Measurements from ENCODE around the gene CCDC71. TPM values are rescaled to one million over a fixed set of nuclear protein-coding genes. Genes with fewer than 3 reads are reported as not detected.

Gene CCDC71
- total and polyA plus RNA-seq, 5 experiments from 2014 or later, result 1.6 to 44.7 (median 2.0) TPM

DNA sequence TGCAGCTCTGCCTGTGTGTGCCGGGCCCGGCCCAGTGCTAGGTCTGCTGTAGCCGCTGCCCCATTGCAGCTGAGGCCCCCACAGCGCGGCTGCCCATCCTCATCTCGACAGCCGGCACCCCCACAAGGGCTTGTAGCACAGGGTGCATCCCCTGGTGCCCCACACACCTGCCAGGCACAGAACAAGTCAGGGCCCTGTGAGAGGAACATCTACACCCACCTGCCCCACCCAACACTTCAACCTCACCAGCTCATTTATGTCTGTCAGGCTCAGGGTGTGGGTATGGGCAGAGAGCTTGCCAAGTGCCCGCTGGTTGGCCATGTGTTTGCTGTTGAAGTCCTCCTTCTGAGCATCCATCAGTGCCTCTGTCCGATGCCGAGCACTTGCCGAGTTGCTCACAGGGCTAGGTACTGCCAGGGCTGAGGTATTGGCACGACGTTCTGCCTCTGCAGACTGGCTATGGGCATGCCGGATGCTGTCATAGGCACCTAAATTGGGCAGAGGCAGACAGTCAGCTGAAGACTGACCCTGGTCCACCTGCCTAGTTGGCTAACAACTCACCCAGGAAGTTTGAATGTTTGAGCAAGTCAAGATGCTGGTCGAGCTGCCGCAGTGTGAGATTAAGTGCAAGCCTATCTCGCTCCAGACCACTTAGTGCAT lies 43.1 kb downstream of the CCDC71 start:
- POLR2A ChIA-PET, result interaction anchor here (5.0 kb wide), 1 partner anchor 29 kb away, joined by 85 read pairs; the partner anchor contains the start of gene QRICH1
- peak overlapping the region in 6 of 10 donors; percentile 27 to 95 (median 80) for H3K27ac Mint-ChIP-seq
- peaks cover 0 to 12% (median 0%) of the 10 kb centered on the region in 3 donors for H3K36me3 Mint-ChIP-seq
- no peaks in the 10 kb centered on the region for H3K9me3 Mint-ChIP-seq
- no peaks in the 10 kb centered on the region for H3K27me3 Mint-ChIP-seq
- peaks cover 6 to 28% (median 26%) of the 10 kb centered on the region in 4 donors for H3K4me1 Mint-ChIP-seq
- no peak for DNase-seq
- ATAC-seq, result no peak
- H3K4me3 Mint-ChIP-seq, result no peak overlapping the region

DNA sequence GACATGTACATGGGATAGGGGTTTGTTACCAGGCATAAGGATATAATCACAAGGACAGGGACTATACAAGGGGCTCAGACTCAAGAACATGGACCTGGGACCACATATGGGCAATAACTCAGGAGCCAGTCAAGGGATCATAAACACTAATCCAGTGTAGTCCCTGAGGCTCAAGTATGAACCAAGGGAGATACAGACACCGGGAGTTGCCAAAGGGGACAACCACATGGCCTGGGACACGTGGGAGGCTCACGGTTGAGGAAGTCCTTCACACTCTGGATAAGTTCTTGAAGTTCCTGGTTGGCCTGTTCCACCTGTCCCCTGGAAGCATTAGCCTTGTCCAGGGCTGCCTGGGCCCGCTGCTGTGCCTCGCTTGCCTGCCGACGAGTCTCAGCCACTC lies 43.7 kb downstream of the CCDC71 start:
- Mint-ChIP-seq H3K27me3 (no peaks in the 10 kb centered on the region), H3K9me3 (no peaks in the 10 kb centered on the region), H3K36me3 (peaks cover 0 to 18% (median 0%) of the 10 kb centered on the region in 3 donors), H3K4me1 (peaks cover 6 to 28% (median 28%) of the 10 kb centered on the region in 4 donors), H3K4me3 (peak overlapping the region in 3 of 10 donors; percentile 21 to 89 (median 47)), H3K27ac (peak overlapping the region; percentile 50 to 96 (median 94))
- DNase-seq (no peak), ATAC-seq (no peak)
- POLR2A ChIA-PET, result interaction anchor here (1.6 to 5.0 kb wide), 6 partner anchors 8 to 115 kb away, joined by 4 to 85 read pairs (median 13); partner anchors contain the start of genes CCDC71, LAMB2, QRICH1 and WDR6

DNA sequence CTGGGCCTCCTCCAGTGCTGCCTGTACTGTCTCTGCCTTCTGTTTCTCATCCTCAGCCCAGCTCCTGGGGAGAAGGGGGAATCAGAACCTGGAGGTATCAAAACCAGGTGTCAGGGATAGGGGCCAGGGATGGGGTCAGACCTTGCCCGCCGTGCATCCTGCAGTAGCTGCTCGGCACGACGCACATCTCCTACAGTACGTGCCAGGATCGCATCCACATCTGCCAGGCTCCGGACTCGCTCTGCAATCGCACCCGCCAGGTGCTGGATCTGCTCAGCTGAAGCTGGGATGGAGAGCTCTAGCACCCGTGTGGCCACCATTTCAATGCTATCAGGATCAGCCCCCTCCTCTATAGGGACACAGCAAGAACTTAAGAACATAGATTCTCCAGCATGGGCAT lies 44.1 kb downstream of the CCDC71 start:
- Mint-ChIP-seq H3K36me3 (peaks cover 0 to 21% (median 0%) of the 10 kb centered on the region in 3 donors), H3K4me3 (peak overlapping the region; percentile 47 to 89 (median 69)), H3K27me3 (no peaks in the 10 kb centered on the region), H3K9me3 (no peaks in the 10 kb centered on the region), H3K27ac (peak overlapping the region; percentile 88 to 96 (median 94)), H3K4me1 (peaks cover 6 to 28% (median 28%) of the 10 kb centered on the region in 4 donors)
- DNase-seq (no peak), ATAC-seq (no peak)
- POLR2A ChIA-PET, result interaction anchor here (0.6 to 5.0 kb wide), 9 partner anchors 8 to 356 kb away, joined by 3 to 85 read pairs (median 9); partner anchors contain the start of genes CCDC71, LAMB2, QRICH1 and WDR6

DNA sequence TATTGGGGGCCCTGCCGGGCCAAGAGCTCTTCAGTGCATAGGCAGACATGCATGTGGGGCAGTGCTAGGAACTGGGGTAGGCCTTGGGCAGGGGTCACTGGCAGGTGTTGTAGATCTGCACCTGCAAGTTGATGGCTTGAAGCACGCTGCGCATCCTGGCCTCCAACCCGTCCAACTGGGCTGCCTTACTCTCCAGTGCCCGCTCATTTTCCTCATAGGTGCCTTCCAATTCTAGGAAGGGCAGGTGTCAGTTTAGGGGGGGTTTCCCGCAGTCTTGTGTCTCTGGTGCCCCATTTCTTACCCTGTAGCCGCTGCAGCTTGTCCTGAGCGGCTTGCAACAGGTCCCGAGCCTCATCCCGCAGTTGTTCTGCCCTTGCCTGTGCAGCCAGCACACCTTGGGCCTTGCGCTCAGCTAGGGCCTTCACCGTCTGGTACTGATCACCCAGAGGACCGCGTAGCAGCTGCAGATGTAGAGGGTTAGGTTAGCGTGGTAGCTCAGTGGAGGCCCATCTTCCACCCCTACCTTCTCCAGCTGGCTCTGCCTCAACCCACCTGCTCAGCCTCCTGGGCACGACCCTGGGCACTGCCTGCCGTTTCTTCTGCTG lies 44.9 kb downstream of the CCDC71 start:
- DNase-seq (no peak), ATAC-seq (no peak)
- Mint-ChIP-seq H3K4me1 (peaks cover 6 to 33% (median 29%) of the 10 kb centered on the region in 4 donors), H3K27me3 (no peaks in the 10 kb centered on the region), H3K27ac (peak overlapping the region; percentile 88 to 96 (median 94)), H3K4me3 (peak overlapping the region; percentile 76 to 92 (median 87)), H3K9me3 (no peaks in the 10 kb centered on the region), H3K36me3 (peaks cover 0 to 26% (median 5%) of the 10 kb centered on the region in 3 donors)
- POLR2A ChIA-PET, result interaction anchor here (0.5 to 5.0 kb wide), 25 partner anchors 9 to 357 kb away, joined by 3 to 85 read pairs (median 4); partner anchors contain the start of genes ARIH2, CCDC71, IMPDH2 and LAMB2

DNA sequence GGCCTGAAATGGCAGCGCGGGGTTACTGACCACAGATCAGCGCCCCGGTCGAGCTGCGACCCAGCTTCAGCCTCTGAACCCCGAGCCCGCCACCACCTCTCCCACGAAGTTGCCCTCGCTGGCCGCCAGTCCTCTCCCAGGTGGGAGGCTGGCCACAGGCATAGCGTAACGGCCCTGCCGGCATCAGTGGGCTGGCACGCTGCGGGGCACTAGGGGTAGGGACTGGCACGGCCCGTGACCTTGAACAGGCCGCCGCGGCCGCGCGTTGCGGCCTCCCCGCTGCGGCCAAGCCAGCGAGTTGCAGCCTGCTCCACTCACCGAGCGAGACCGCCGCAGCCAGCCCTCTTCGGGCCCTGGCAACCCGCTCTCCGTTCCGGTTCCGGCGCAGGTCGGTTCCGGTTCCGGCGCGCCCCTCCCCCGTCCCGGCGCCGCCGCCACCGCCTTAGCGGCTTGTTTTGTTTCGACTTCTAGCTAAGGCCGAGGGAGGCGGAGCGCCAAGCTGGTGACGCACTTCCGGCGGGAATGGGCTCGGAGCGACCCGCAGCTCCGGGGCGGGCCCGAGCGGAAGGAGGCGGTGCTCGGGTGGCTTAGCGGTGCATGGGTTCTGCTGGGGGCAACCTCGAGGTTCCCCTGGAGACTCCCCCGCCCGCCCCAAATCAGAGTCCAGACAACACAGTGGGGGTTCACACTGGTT lies 45.5 kb downstream of the CCDC71 start, which contains the start of gene USP19:
Gene USP19 (minus strand): TSS at position 386 of the 694 bp plus-strand sequence. CDS start 1,678 bp downstream, outside the sequence.
- Mint-ChIP-seq H3K27me3 (no peaks in the 10 kb centered on the region), H3K36me3 (peaks cover 0 to 32% (median 11%) of the 10 kb centered on the region in 3 donors), H3K9me3 (no peaks in the 10 kb centered on the region), H3K27ac (peak within 1 kb of the TSS; percentile 88 to 96 (median 94)), H3K4me1 (peaks cover 6 to 35% (median 29%) of the 10 kb centered on the region in 4 donors), H3K4me3 (peak within 1 kb of the TSS; percentile 76 to 92 (median 87))
- POLR2A ChIA-PET, result interaction anchor here (0.6 to 5.0 kb wide), 24 partner anchors 10 to 404 kb away, joined by 3 to 85 read pairs (median 4); partner anchors contain the start of genes ARIH2, CCDC71, IMPDH2 and IP6K2
- DNase-seq (peak; percentile 87 to 97 (median 94)), ATAC-seq (peak; percentile 91)

DNA sequence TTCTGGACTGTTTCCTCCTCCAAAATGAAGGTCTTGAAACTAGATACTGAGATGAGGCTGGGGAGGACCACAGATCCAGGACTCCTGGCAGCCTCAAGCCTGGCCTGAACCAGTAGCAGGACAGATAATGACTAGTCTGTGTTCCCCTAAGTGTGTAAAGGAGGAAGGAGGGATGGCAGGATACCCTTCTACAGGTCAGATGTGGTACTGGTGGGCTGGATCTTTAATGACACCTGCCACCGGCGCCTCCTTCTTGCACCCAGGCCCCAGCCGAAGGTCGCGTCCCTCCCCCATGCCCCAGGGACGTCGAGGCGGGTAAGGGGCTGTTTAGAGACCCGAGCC lies 46.1 kb downstream of the CCDC71 start:
- DNase-seq, result peak in 2 of 10 donors; percentile 18 to 23
- POLR2A ChIA-PET, result interaction anchor here (0.7 to 5.0 kb wide), 15 partner anchors 10 to 403 kb away, joined by 3 to 85 read pairs (median 7); partner anchors contain the start of genes CCDC71, IP6K2, NDUFAF3 and QARS1
- ATAC-seq, result peak; percentile 5 to 24
- H3K27me3 Mint-ChIP-seq, result no peaks in the 10 kb centered on the region
- H3K9me3 Mint-ChIP-seq, result no peaks in the 10 kb centered on the region
- H3K4me3 Mint-ChIP-seq, result peak overlapping the region; percentile 76 to 92 (median 87)
- peak overlapping the region; percentile 88 to 96 (median 94) for H3K27ac Mint-ChIP-seq
- H3K4me1 Mint-ChIP-seq, result peaks cover 9 to 36% (median 29%) of the 10 kb centered on the region in 4 donors
- H3K36me3 Mint-ChIP-seq, result peaks cover 0 to 37% (median 11%) of the 10 kb centered on the region in 3 donors

DNA sequence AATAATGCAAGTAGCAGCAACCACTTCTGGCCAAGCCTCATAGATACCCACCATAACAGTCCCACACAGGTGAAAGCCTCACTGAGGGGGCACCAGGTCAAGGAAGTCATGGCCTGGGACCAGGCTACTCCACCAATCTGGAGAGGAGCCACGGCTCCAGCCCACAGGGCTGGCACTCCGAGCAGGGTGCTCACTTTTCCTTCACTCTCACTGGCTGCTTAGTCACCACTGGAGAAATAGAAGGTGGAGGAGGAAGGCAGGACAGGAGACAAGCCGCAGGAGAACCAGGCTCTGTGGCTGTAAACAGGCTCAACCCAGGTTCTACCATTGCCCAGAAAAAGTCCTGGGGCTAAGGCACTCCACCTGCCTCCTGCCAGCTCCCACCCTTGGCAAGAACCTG lies 46.7 kb downstream of the CCDC71 start:
- no peak for ATAC-seq
- Mint-ChIP-seq H3K9me3 (no peaks in the 10 kb centered on the region), H3K27me3 (no peaks in the 10 kb centered on the region), H3K4me3 (peak overlapping the region; percentile 76 to 92 (median 87)), H3K36me3 (peaks cover 0 to 40% (median 13%) of the 10 kb centered on the region in 3 donors), H3K4me1 (peaks cover 9 to 36% (median 29%) of the 10 kb centered on the region in 4 donors), H3K27ac (peak overlapping the region; percentile 9 to 96 (median 93))
- DNase-seq, result no peak
- POLR2A ChIA-PET, result interaction anchor here (1.5 to 5.0 kb wide), 5 partner anchors 10 to 112 kb away, joined by 4 to 85 read pairs (median 29); partner anchors contain the start of genes CCDC71, QARS1, QRICH1 and WDR6

DNA sequence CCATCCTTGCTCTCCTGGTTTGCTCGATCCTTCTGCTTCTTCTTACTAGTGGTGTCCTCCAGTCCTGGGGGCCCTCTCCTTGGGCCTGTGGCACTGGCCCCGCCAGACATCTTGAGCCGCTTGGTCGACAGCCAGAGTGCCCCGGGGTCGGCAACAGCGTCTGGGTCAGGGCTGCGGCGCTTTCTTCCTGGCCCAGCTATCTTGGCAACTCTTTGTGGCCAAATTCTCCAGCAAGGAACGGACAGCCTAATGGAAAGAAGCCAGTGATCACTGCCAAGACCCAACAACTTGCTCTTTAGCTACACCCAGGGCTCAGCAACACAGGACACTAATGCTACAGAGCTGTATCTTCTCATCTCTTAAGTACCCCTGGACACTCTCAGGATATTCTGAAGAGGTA lies 47.1 kb downstream of the CCDC71 start:
- H3K36me3 Mint-ChIP-seq, result peaks cover 0 to 43% (median 16%) of the 10 kb centered on the region in 3 donors
- H3K27me3 Mint-ChIP-seq, result no peaks in the 10 kb centered on the region
- H3K4me1 Mint-ChIP-seq, result peaks cover 9 to 36% (median 29%) of the 10 kb centered on the region in 4 donors
- POLR2A ChIA-PET, result interaction anchor here (1.5 to 5.0 kb wide), 5 partner anchors 10 to 112 kb away, joined by 4 to 85 read pairs (median 29); partner anchors contain the start of genes CCDC71, QARS1, QRICH1 and WDR6
- H3K4me3 Mint-ChIP-seq, result peak overlapping the region in 9 of 10 donors; percentile 38 to 89 (median 87)
- ATAC-seq (no peak), DNase-seq (no peak)
- peak overlapping the region; percentile 35 to 96 (median 65) for H3K27ac Mint-ChIP-seq
- H3K9me3 Mint-ChIP-seq, result no peaks in the 10 kb centered on the region

Other genes starting within 250 kb of the CCDC71 start
- gene ARIH2, start 247.5 kb downstream of the CCDC71 start, total RNA-seq, result 100 to 1,000 TPM; 162 to 167 TPM
- gene ARIH2, start 247.5 kb downstream of the CCDC71 start, polyA plus RNA-seq, result 100 to 1,000 TPM in 2 of 3 donors, 10 to 100 TPM in 1; 92.7 to 119 (median 101) TPM
- gene P4HTM, start 176.1 kb downstream of the CCDC71 start, total RNA-seq, result 10 to 100 TPM; 57.0 to 62.5 TPM
- 10 to 100 TPM; 20.3 to 23.3 (median 22.9) TPM for gene P4HTM, start 176.1 kb downstream of the CCDC71 start, polyA plus RNA-seq
- 100 to 1,000 TPM; 332 to 351 TPM for gene WDR6, start 158.9 kb downstream of the CCDC71 start, total RNA-seq
- gene WDR6, start 158.9 kb downstream of the CCDC71 start, polyA plus RNA-seq, result 100 to 1,000 TPM in 2 of 3 donors, 10 to 100 TPM in 1; 96.3 to 126 (median 111) TPM
- 10 to 100 TPM; 23.9 to 24.2 TPM for gene DALRD3, start 147.8 kb downstream of the CCDC71 start, total RNA-seq
- gene DALRD3, start 147.8 kb downstream of the CCDC71 start, polyA plus RNA-seq, result 10 to 100 TPM; 20.8 to 21.9 (median 21.8) TPM
- gene NDUFAF3, start 144.2 kb downstream of the CCDC71 start, total RNA-seq, result 10 to 100 TPM; 87.1 to 89.2 TPM
- 100 to 1,000 TPM; 140 to 226 (median 202) TPM for gene NDUFAF3, start 144.2 kb downstream of the CCDC71 start, polyA plus RNA-seq
- 100 to 1,000 TPM; 121 to 129 TPM for gene IMPDH2, start 136.9 kb downstream of the CCDC71 start, total RNA-seq
- gene IMPDH2, start 136.9 kb downstream of the CCDC71 start, polyA plus RNA-seq, result 100 to 1,000 TPM in 2 of 3 donors, 10 to 100 TPM in 1; 97.3 to 121 (median 118) TPM
- 100 to 1,000 TPM; 194 to 196 TPM for gene QRICH1, start 72.3 kb downstream of the CCDC71 start, total RNA-seq
- 10 to 100 TPM; 13.6 to 23.6 (median 21.1) TPM for gene QRICH1, start 72.3 kb downstream of the CCDC71 start, polyA plus RNA-seq
- 100 to 1,000 TPM; 230 to 246 TPM for gene QARS1, start 61.6 kb downstream of the CCDC71 start, total RNA-seq
- 100 to 1,000 TPM in 1 of 3 donors, 10 to 100 TPM in 2; 89.1 to 125 (median 94.8) TPM for gene QARS1, start 61.6 kb downstream of the CCDC71 start, polyA plus RNA-seq
- gene USP19, start 45.5 kb downstream of the CCDC71 start, total RNA-seq, result 100 to 1,000 TPM in 1 of 2 experiments, 10 to 100 TPM in 1; 99.9 to 108 TPM
- gene USP19, start 45.5 kb downstream of the CCDC71 start, polyA plus RNA-seq, result 10 to 100 TPM; 19.5 to 42.2 (median 29.2) TPM
- gene LAMB2, start 33.3 kb downstream of the CCDC71 start, total RNA-seq, result 1 to 10 TPM; 1.0 to 1.2 TPM
- gene LAMB2, start 33.3 kb downstream of the CCDC71 start, polyA plus RNA-seq, result not detected
- 1 to 10 TPM; 7.0 to 7.1 TPM for gene KLHDC8B, start 5.3 kb upstream of the CCDC71 start, total RNA-seq
- 1 to 10 TPM; 3.6 to 4.9 (median 4.2) TPM for gene KLHDC8B, start 5.3 kb upstream of the CCDC71 start, polyA plus RNA-seq
- 10 to 100 TPM; 11.6 to 12.1 TPM for gene C3orf62, start 110.9 kb upstream of the CCDC71 start, total RNA-seq
- 1 to 10 TPM in 1 of 3 donors, under 1 TPM in 2; 0.73 to 1.4 (median 0.75) TPM for gene C3orf62, start 110.9 kb upstream of the CCDC71 start, polyA plus RNA-seq
- 100 to 1,000 TPM; 108 to 118 TPM for gene USP4, start 173.7 kb upstream of the CCDC71 start, total RNA-seq
- gene USP4, start 173.7 kb upstream of the CCDC71 start, polyA plus RNA-seq, result 10 to 100 TPM; 49.6 to 69.1 (median 50.6) TPM
- gene GPX1, start 192.0 kb upstream of the CCDC71 start, total RNA-seq, result 10 to 100 TPM; 73.6 to 83.7 TPM
- gene GPX1, start 192.0 kb upstream of the CCDC71 start, polyA plus RNA-seq, result 100 to 1,000 TPM; 149 to 249 (median 224) TPM
- 100 to 1,000 TPM; 235 to 254 TPM for gene RHOA, start 245.6 kb upstream of the CCDC71 start, total RNA-seq
- gene RHOA, start 245.6 kb upstream of the CCDC71 start, polyA plus RNA-seq, result 100 to 1,000 TPM; 478 to 683 (median 552) TPM
- gene TCTA, start 246.1 kb upstream of the CCDC71 start, total RNA-seq, result 10 to 100 TPM; 34.0 to 34.1 TPM
- 10 to 100 TPM; 37.6 to 48.8 (median 45.5) TPM for gene TCTA, start 246.1 kb upstream of the CCDC71 start, polyA plus RNA-seq

All from naive thymus-derived CD8-positive, alpha-beta T cell (primary cell).